WERI-Rb-1 (cell line): ENCODE data around the gene PADI3.

Experiments used
- DNase-seq: peaks from one replicate; pipeline ENCODE4 v3.0.0-alpha.2; 2020
- H3K27ac ChIP-seq: fragments of 250-450 bp; sonication (Bioruptor Pico); 2 replicates; pipeline ENCODE4 v1.5.1; 2020; ENCODE audit warnings: mild to moderate bottlenecking, moderate library complexity
- H3K27me3 ChIP-seq: fragments of 250-450 bp; sonication (Bioruptor Pico); 2 replicates; pipeline ENCODE4 v1.5.1; 2021; ENCODE audit warnings: mild to moderate bottlenecking, low read depth, moderate library complexity; ENCODE audit not compliant: insufficient read depth, severe bottlenecking
- H3K36me3 ChIP-seq: fragments of 250-450 bp; sonication (Bioruptor Pico); 2 replicates; pipeline ENCODE4 v1.5.1; 2020; ENCODE audit warnings: mild to moderate bottlenecking, moderate library complexity
- H3K4me3 ChIP-seq: 2 replicates; pipeline ENCODE4 v1.5.1; 2011; ENCODE audit warnings: low read depth, mild to moderate bottlenecking, control low read depth, low read length
- H3K9me3 ChIP-seq: fragments of 250-450 bp; sonication (Bioruptor Pico); 2 replicates; pipeline ENCODE4 v1.5.1; 2021; ENCODE audit warnings: mild to moderate bottlenecking, moderate library complexity; ENCODE audit not compliant: severe bottlenecking
- CTCF ChIP-seq: IDR thresholded peaks from 2 replicates; pipeline ENCODE4 v1.5.1; 2011; ENCODE audit warnings: low read depth, mild to moderate bottlenecking, control low read depth, inconsistent platforms, low read length

PADI3 gene

GRCh38 chr1:17272066-17272465 is 23.2 kb downstream of the PADI3 start:
- Histone ChIP-seq H3K4me3 (no peak overlapping the region), H3K27me3 (no peaks in the 10 kb centered on the region), H3K27ac (no peak overlapping the region), H3K36me3 (no peaks in the 10 kb centered on the region), H3K9me3 (no peaks in the 10 kb centered on the region)
- DNase-seq = no peak
- no peak for TF ChIP-seq CTCF

- Histone ChIP-seq H3K27me3 (no peaks in the 10 kb centered on the region), H3K4me3 (no peak overlapping the region), H3K36me3 (no peaks in the 10 kb centered on the region), H3K27ac (no peak overlapping the region), H3K9me3 (no peaks in the 10 kb centered on the region)
- TF ChIP-seq CTCF = no peak
- DNase-seq = no peak
Observed at GRCh38 chr1:17272646-17273045, 23.7 kb downstream of the PADI3 start.

- no peak for TF ChIP-seq CTCF
- Histone ChIP-seq H3K27ac (no peak overlapping the region), H3K27me3 (no peaks in the 10 kb centered on the region), H3K36me3 (no peaks in the 10 kb centered on the region), H3K4me3 (no peak overlapping the region), H3K9me3 (no peaks in the 10 kb centered on the region)
- DNase-seq = no peak
Observed at GRCh38 chr1:17273096-17273495, 24.2 kb downstream of the PADI3 start.

- no peak overlapping the region for H3K4me3 ChIP-seq
- no peaks in the 10 kb centered on the region for H3K36me3 ChIP-seq
- peak; percentile 75 for DNase-seq
- H3K27me3 ChIP-seq = no peaks in the 10 kb centered on the region
- TF ChIP-seq CTCF = peak; percentile 98
- no peaks in the 10 kb centered on the region for H3K9me3 ChIP-seq
- H3K27ac ChIP-seq = no peak overlapping the region
Observed at GRCh38 chr1:17274186-17275170, 25.6 kb downstream of the PADI3 start.

GRCh38 chr1:17276568-17276967 is 27.7 kb downstream of the PADI3 start:
- no peaks in the 10 kb centered on the region for H3K36me3 ChIP-seq
- H3K9me3 ChIP-seq = no peaks in the 10 kb centered on the region
- no peak for TF ChIP-seq CTCF
- H3K4me3 ChIP-seq = no peak overlapping the region
- DNase-seq = no peak
- H3K27ac ChIP-seq = no peak overlapping the region
- no peaks in the 10 kb centered on the region for H3K27me3 ChIP-seq
